HG02642 (cell line): ENCODE measurements around the gene B3GNT7.
"Not testable (repeated sequence)": the region's sequence is repeated elsewhere in the genome, so short reads cannot be mapped to it uniquely, and the experiment has no call there.

Experiments used
- ATAC-seq: cut with Tn5 transposase; IDR thresholded peaks from one replicate; pipeline ENCODE4 v1.9.1; 2021; ENCODE audit warnings: mild to moderate bottlenecking; ENCODE audit not compliant: unreplicated experiment, poor library complexity

Gene B3GNT7

GRCh38 chr2:231364961-231365810, 30.3 kb upstream of the B3GNT7 start:
- no peak for ATAC-seq

GRCh38 chr2:231367178-231367577, 28.3 kb upstream of the B3GNT7 start:
- ATAC-seq, result no peak

- ATAC-seq, result no peak
These were observed 25.7 kb upstream of the B3GNT7 start for GRCh38 chr2:231369580-231370428.

- no peak for ATAC-seq
These were observed 25.1 kb upstream of the B3GNT7 start for GRCh38 chr2:231370429-231370748.

- ATAC-seq, result no peak
These were observed 24.6 kb upstream of the B3GNT7 start for GRCh38 chr2:231370749-231371429.

GRCh38 chr2:231371430-231372054, 24.0 kb upstream of the B3GNT7 start:
- ATAC-seq, result no peak

GRCh38 chr2:231372326-231372725, 23.2 kb upstream of the B3GNT7 start:
- no peak for ATAC-seq

- no peak for ATAC-seq
These were observed 22.3 kb upstream of the B3GNT7 start for GRCh38 chr2:231373184-231373583.

- ATAC-seq, result no peak
These were observed 21.6 kb upstream of the B3GNT7 start for GRCh38 chr2:231373786-231374349.

- ATAC-seq, result no peak
These were observed 20.7 kb upstream of the B3GNT7 start for GRCh38 chr2:231374771-231375170.

- ATAC-seq, result not testable (repeated sequence)
These were observed 19.4 kb upstream of the B3GNT7 start for GRCh38 chr2:231375994-231376615.

GRCh38 chr2:231376857-231377256, 18.7 kb upstream of the B3GNT7 start:
- ATAC-seq, result no peak

- ATAC-seq, result no peak
These were observed 17.3 kb upstream of the B3GNT7 start for GRCh38 chr2:231378026-231378722.

GRCh38 chr2:231379266-231380215, 16.0 kb upstream of the B3GNT7 start:
- ATAC-seq, result no peak

- no peak for ATAC-seq
These were observed 15.2 kb upstream of the B3GNT7 start for GRCh38 chr2:231380307-231380706.

- ATAC-seq, result no peak
These were observed 14.3 kb upstream of the B3GNT7 start for GRCh38 chr2:231380991-231381847.

GRCh38 chr2:231382116-231382515, 13.4 kb upstream of the B3GNT7 start:
- no peak for ATAC-seq
